ENCODE results near the gene ZBTB20.

GRCh38 chr3:114308830-114309229, 838.3 kb downstream of the ZBTB20 start:
- TF ChIP-seq CTCF (IDR thresholded peaks at IDR 0.05) (no peak), POLR2A (IDR thresholded peaks at IDR 0.05) (no peak)
